GM19099 (cell line): ENCODE data around the gene PEX11G.

Experiments used
- POLR2A ChIP-seq: IDR thresholded peaks from 3 replicates; pipeline ENCODE4 v1.6.1; 2011; ENCODE audit warnings: low read depth; ENCODE audit not compliant: insufficient read length; ENCODE audit errors: extremely low read depth

PEX11G gene

DNA sequence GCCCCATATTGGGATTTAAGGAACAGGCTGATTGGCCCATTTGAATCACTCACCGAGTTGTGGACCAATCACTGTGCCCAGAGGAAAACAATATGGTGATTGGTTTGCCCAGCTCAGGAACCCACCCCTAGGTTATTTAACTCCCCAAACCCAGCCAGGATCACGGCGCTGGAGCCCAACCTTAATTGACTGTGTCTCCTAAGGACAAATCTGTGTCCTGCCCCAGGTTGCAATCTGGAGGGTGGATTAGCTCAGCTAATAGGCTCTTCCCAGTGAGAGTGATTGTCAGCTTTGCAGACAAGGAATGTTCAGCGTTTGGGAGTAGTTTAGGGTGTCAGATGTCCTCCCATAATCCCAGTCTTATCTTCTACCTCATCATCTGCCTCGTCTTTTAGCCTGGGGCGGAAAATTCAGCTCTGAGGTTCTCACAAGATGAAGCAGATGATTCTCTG lies 23.6 kb upstream of the PEX11G start:
- TF ChIP-seq POLR2A: no peak

DNA sequence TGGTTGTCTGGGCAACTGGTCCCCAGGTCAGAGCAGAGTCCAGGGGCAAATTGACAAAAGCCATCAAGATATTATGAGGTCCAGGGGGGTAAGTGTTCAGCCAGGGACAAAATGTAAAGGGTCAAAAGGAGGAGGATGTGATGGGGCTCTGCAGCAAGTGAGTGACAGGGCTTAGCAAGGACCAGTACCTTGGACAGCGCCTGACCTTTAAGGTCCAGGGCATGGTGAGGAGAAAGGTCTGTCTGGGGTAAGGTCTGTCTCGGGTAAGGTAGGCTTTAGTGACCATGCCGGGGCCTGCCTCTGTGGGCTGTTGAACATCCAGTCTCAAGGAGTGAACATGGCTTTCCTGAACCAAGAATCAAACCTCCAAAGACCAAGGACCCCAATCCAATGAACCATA lies 20.8 kb upstream of the PEX11G start:
- no peak for TF ChIP-seq POLR2A

DNA sequence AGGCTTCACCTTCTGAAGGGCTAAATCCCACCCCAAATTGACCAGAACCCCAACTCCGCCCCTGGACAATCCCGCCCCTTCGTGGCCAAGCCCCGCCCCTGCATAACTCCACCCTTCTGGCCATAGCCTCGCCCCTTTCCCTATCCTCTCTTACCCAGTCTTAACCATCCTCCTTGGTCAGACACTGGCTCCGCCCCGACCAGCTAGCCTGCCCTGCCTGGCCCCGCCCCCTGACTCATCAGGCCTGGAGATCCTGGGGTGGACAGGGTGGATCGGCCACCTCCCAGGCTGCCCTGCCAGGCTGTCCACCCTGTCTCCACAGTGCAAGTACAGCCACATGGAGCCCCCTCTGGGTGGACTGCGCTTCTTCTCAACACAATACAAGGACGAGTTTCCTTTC lies 19.0 kb upstream of the PEX11G start:
- no peak for TF ChIP-seq POLR2A

DNA sequence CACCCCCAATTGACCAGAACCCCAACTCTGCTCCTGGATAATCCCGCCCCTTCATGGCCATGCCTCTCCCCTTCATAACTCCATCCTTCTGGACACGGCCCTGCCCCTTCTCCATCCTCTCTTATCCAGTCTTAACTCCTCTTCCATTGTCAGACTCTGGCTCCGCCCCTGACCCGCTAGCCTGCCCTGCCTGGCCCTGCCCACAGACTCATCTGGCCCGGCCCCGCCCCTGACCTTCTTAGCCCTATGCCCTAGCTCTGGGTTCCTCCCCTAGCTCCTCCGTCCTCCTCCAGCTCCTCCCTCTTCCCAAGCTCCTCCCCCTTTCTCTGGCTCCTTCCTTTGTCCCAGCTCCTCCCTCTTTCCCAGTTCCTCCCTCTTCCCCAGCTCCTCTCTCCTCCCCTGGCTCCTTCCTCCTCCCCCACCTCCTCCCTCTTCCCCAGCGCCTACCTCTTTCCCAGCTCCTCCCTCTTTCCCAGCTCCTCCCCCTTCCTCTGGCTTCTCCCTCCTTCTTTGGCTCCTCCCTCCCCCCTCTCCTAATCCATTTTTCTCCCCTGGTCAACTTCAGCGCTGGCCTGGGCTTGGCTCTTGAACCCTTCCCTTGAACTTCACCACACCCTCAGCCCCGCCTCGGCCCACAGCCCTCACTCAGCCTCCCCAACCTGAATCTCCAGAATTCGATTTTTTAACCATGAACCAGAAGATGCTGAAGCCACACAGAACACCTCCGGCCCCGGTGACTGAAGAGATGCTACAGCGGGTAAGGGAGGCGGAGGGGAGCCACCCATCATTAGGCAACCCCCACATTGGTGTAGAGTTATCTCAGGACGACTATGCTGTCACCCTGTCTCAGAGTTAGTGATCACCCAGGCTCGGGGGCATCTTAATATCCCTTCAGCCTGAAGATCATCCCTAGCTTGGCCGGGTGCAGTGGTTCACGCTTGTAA lies 17.8 kb upstream of the PEX11G start:
- TF ChIP-seq POLR2A: no peak

DNA sequence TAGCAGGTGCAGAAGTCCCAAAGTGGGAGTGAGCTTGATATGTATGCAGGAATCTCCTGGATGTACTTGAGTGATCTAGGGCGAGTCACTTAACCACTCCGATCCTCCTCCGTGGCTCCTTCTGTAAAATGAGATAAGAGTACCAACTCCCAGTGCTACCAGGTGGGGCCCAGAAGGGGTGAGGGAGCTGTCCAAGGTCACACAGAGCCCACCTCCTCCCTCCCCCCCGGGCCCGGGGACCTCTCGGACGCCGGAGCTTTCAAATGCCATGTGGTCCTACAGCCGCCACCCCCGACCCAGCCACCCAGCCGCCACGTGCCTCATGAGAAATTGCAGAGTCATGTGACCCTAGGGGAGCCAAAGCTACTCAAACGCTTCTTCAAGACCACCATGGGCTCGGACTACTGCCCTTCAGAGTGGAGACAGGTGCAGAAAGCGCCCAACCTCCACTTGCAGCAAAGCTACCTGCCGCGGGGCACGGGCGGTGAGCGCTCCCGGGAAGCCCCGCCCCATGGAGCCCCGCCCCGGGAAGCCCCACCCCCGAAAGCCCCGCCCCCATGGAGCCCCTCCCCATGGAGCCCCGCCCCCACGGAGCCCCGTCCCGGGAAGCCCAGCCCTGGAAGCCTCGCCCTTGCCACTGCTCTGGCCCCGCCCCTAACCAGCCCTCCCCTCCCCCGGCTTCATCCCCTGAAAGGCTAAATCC lies 17.0 kb upstream of the PEX11G start:
- TF ChIP-seq POLR2A: no peak

DNA sequence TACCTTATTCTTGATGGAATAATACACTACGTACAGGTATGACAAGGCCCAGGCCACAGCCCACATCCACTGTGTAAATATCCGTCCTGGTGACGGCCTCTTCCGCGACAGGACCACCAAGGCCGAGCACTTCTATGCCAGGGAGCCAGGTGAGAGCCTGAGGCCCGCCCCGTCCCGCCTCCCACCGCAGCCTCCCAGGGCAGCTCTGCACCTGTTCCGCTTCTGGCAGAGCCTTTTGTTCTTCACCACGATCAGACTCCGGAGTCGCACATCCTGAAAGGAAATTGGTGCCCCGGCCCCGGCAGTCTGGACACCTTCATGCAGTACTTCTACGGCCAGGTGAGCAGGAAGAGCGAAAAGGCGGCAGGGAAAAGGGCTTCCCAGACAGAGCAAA lies 16.4 kb upstream of the PEX11G start:
- TF ChIP-seq POLR2A: no peak

DNA sequence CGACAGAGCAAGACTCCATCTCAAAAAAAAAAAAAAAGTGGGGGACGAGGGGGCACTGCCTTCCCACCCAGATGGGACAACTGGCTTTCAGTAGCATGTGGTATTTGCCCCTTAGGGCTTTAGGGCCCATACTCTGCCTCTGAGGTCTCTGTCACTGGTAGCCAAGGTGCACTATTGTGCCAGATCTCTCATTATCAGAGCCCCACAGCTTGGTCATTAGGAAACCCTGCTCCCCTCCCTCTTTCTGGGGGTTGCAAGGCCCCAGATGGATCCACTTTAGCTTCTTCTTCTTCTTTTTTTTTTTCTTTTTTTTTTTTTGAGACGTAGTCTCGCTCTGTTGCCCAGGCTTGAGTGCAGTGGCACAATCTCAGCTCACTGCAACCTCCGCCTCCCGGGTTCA lies 15.8 kb upstream of the PEX11G start:
- TF ChIP-seq POLR2A: no peak

DNA sequence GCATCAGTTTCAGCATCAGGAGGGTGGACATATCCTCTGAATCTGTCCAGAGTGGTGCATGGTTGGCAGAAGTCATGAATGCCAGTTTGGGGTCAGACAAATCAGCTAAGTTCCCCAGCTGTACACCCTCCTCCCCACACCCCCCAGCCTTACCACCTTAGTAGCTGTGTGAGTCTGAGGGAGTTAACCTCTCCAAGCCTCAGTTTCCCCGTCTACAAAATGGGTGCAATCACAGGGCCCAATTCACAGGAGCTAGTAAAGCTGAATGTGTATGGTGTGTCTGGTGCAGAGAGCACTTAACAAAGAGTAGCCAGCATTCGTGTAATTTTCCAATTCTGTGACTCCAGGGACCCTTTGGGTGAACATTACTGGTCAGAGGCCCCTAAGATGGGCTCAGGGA lies 13.7 kb upstream of the PEX11G start:
- TF ChIP-seq POLR2A: no peak

DNA sequence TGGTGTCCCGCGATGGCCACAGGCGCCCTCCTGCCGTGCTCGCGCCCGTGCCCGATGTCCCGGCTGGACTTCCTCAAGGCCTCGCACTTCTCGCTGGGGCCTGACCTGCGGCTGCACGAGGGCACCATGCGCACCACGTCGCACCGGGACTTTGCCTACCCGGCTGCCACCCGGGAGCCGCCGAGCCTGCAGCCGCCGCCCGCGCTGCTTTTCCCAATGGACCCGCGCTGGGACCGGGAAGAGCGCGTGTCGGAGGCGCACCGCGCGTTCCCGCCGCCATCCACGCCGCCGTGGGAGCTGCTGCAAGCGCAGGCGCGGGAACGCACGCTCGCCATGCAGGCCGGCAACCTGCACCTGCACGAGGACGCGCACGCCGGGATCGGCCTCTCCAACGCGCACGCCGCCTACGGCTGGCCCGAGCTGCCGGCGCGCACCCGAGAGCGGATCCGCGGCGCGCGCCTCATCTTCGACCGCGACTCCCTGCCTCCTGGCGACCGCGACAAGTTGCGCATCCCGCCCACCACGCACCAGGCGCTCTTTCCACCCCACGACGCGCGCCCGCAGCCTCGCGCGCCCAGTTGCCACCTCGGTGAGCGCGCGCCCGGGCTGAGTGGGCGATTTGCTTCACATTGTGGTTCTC lies 12.1 kb upstream of the PEX11G start:
- TF ChIP-seq POLR2A: no peak

DNA sequence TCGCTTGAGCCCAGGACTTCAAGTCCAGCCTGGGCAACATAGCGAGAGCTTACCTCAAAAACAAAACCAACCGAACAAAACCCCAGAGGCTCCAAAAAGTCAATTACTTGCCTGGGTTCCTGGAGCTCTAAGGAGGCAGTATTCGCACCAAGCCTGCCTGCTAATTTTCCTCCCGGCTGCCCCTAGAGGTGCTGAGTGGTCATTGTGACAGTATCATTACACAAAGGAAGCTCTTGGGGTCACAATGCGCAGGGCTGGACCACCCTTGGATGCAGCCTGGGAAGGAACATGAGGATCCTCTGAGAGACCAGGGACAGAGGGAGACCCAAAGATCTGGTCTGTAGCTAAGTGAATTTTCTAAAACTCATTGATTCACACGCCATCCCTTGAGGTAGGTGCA lies 8.5 kb upstream of the PEX11G start:
- TF ChIP-seq POLR2A: no peak

DNA sequence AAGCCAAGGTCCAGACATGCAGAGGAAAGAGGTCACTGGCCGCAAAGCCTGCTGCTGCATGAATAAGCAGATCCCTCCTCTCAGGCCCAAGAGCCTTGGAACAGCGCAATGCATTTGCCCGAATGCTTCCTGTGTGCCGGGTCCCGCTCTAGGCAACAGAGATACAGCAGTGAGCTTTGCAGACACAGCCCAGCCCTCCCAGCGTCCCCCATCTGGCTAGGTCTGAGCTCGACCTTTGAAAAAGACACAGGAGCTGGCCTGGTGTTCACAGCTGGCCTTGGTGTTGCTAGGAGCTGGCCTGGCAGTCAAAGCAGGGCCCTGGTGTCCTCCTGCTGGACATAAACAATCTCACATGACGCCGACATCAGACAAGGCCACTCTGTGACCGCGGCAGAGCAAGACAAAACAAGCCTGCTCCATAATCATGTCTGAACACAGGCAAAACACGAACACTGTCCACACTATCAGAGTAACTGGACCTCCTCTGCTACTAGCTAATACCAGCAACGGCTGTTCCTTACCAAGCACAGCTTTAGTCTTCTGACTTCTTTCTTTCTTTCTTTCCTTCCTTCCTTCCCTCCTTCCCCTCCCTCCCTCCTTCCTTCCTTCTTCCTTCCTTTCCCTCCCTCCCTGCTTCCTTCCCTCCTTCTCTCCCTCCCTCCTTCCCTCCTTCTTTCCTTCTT lies 5.7 kb upstream of the PEX11G start:
- TF ChIP-seq POLR2A: no peak

DNA sequence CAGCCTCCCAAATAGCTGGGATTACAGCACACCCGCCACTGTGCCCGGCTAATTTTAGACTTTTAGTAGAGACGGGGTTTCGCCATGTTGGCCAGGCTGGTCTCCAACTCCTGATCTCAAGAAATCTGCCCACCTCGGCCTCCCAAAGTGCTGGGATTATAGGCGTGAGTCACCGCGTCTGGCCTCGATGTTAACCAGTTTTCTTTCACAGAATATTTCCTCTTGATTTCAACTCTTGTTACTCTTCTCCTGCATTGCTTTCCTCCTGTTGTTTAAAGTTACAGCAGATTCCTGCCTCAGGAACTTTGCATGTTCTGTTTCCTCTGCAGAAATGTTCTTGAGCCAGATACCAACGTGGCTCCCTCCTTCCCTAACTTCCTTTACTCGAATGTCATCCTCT lies 3.7 kb upstream of the PEX11G start:
- TF ChIP-seq POLR2A: no peak

DNA sequence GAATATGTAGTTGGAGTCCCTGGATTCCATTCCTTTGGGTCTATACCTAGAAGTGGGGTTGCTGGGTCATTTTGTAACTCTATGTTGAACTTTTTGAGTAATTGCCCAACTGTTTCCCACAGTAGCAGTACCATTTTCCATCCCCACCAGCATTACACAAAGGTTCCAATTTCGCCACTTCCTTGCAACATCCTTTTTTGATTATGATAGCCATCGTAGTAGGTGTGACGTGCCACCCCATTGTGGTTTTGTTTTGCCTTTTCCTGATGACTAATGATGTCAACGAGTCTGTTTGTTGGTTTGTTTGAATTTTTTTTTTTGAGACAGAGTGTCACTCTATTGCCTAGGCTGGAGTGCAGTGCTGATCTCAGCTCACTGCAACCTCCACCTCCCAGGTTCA lies 3.3 kb upstream of the PEX11G start:
- no peak for TF ChIP-seq POLR2A

DNA sequence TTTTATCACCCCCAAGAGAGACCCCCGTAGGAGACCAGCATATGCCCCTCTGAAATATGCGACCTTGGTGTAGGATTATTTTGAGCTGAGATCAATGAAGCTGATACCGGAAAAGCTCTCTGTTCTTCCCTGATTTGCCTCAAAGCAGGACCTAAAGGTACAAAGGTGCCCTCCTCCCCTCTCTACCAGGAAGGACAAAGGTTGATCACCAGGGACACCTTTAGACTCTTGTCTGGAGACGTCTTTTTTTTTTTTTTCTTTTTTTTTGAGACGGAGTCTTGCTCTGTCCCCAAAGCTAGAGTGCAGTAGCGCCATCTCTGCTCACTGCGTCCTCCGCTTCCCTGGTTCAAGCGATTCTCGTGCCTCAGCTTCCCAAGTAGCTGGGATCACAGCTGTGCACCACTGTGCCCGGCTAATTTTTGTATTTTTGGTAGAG lies 792 bp upstream of the PEX11G start:
- no peak for TF ChIP-seq POLR2A

DNA sequence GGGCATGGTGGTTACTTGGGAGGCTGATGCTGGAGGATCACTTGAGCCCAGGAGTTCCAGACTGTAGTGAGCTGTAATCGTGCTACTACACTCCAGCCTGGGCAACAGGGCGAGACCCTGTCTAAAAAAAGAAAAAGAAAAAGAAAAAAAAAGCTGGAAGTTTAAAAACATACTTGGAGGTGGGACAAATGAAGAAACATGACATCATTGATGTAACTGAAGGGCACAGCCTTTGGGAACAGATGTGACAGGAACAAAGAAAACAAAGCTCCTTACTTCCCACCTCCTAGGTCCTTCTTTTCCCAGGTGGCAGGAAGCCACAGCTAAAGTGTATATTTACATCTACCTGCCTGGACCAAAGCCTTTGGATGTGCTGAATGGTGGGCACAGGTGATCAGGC lies 1.9 kb downstream of the PEX11G start:
- TF ChIP-seq POLR2A: no peak
